ENCODE results near the gene TMEM247. TPM values are rescaled to one million over a fixed set of nuclear protein-coding genes. Genes with fewer than 3 reads are reported as not detected.
"Not testable (repeated sequence)": the region's sequence is repeated elsewhere in the genome, so short reads cannot be mapped to it uniquely, and the experiment has no call there.

Gene TMEM247
- total RNA-seq, 1 donor, result not detected

- H3K4me3 ChIP-seq (ENCODE audit: low read depth, low read length), result no peak overlapping the region
- DNase-seq (ENCODE audit: low read depth), result no peak
- no peak for TF ChIP-seq CTCF (IDR thresholded peaks at IDR 0.05; ENCODE audit: insufficient read depth, low read length)
Measured at GRCh38 chr2:46461709-46462171, 17.6 kb upstream of the TMEM247 start.

DNA sequence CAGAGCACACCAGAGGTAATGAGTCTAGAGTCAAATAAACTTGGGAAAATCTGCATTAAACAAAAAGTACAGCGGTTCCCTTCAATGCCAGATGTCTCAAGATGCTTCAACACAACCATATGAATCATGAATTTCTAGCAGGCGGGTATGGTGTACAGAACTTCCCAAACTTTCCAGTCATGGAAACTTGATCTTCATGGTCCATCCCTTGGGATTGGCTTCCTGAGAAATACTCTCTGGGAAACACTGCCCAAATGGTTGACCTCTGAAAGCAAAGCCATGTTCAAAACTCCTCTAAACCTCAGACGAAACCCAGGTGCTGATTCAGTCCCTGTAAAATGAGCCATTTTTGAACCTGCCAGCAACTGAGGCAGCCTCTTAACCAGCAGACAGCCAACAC is 16.4 kb upstream of the TMEM247 start:
- no peak for TF ChIP-seq CTCF (IDR thresholded peaks at IDR 0.05; ENCODE audit: insufficient read depth, low read length)
- no peak overlapping the region for H3K4me3 ChIP-seq (ENCODE audit: low read depth, low read length)
- peak; percentile 73 for DNase-seq (ENCODE audit: low read depth)

DNA sequence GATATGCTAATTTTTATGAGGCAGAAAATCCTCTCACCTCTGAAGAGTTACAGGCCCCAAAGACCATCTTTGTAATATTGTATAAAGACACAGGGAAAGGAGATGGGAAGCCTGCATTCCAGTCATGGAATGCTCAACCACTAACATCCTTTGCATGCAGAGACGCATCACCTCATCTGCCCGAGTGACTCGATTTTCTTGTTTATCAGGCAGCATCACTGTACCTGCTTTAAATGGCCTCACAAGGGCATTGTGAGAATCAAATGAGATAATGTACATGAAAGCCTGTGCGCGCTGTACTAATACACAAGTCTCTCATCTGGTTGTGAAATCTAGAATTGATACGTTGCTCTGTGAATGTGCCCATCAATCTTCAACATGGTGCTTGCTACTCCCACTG is 10.2 kb upstream of the TMEM247 start:
- no peak for DNase-seq (ENCODE audit: low read depth)
- TF ChIP-seq CTCF (IDR thresholded peaks at IDR 0.05; ENCODE audit: insufficient read depth, low read length), result no peak
- H3K4me3 ChIP-seq (ENCODE audit: low read depth, low read length), result no peak overlapping the region

DNA sequence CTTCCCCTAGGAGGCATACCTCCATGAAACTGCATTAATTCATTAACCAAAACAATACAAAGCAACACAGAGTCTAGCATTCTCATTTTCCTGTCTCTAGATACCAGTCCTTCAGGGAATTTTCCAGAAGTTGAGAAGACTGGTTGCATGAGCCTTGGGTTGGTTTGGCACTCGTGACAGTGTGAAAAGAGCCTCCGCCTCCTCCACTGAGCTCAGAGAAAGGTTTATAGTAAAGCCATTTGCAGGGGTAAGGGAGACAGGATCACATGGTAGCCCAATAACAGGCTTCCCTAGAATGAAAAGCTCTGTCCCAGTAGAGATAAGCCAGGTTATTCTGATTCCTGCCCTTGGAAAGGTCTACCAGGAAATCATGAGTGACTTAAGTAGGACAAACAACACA is 9.7 kb upstream of the TMEM247 start:
- TF ChIP-seq CTCF (IDR thresholded peaks at IDR 0.05; ENCODE audit: insufficient read depth, low read length), result no peak
- no peak for DNase-seq (ENCODE audit: low read depth)
- no peak overlapping the region for H3K4me3 ChIP-seq (ENCODE audit: low read depth, low read length)

DNA sequence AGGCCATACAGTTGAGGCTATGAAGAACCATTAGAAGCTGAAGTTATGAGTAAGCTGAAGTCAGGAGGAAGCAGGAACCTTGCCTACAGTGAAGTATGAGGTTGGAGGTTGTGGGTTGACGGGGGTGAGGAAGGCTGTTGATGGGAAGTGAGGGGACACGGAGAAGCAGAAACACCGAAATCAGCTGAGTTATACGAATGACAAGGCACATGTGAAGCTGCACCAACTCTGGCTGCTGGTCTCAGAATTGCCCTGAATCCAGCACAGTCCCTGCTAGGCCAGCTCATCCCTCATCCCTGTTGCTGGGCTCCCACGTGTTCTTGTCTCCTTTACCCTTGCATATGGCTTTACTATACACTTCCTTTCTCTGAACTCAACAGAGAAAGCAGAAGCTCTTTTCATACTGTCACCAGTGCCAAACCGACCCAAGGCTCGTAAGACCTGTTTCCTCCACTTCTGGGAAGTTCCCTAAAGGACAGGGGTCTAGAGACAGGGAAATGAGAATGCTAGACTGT is 9.2 kb upstream of the TMEM247 start:
- DNase-seq (ENCODE audit: low read depth), result no peak
- H3K4me3 ChIP-seq (ENCODE audit: low read depth, low read length), result no peak overlapping the region
- no peak for TF ChIP-seq CTCF (IDR thresholded peaks at IDR 0.05; ENCODE audit: insufficient read depth, low read length)

DNA sequence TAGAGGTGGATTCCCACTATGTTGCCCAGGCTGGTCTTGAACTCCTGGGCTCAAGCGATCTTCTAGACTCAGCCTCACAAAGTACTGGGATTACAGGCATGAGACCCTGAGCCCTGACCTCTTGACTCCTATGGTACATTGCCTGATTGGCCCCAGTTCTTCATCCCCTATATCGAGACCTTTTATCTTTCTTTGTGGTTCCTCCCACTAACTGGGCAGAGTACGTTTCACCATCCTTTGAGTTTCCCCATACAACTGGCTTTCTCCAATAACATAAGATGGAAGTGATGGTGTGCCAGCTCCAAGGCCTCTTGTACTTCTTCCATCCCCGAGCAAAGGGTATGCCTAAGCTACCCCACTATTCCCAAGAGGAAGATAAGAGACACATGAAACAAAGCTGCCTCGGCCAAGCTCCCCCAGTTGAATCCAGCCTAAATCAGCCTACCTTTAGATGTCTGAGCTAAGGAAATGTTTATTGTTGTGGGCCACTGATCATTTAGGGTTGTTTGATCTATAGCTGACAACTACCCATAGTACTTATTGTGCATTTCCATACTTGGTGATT is 8.3 kb upstream of the TMEM247 start:
- no peak for TF ChIP-seq CTCF (IDR thresholded peaks at IDR 0.05; ENCODE audit: insufficient read depth, low read length)
- H3K4me3 ChIP-seq (ENCODE audit: low read depth, low read length), result no peak overlapping the region
- no peak for DNase-seq (ENCODE audit: low read depth)

GRCh38 chr2:46471697-46472096 is 7.7 kb upstream of the TMEM247 start:
- H3K4me3 ChIP-seq (ENCODE audit: low read depth, low read length), result no peak overlapping the region
- DNase-seq (ENCODE audit: low read depth), result no peak
- TF ChIP-seq CTCF (IDR thresholded peaks at IDR 0.05; ENCODE audit: insufficient read depth, low read length), result no peak

GRCh38 chr2:46472165-46472564 is 7.2 kb upstream of the TMEM247 start:
- H3K4me3 ChIP-seq (ENCODE audit: low read depth, low read length); DNase-seq (ENCODE audit: low read depth): not testable (repeated sequence)

GRCh38 chr2:46477462-46477861 is 1.9 kb upstream of the TMEM247 start:
- DNase-seq (ENCODE audit: low read depth); H3K4me3 ChIP-seq (ENCODE audit: low read depth, low read length): not testable (repeated sequence)

Measured in fibroblast of the aortic adventitia (primary cell).